MCF 10A (cell line): Measurements from ENCODE around the gene FHIP1B. TPM values are rescaled to one million over a fixed set of nuclear protein-coding genes. Genes with fewer than 3 reads are reported as not detected.

Experiments
- BruUV-seq: library from RNA; stranded (reverse); fragments of 400-500 nt; replicated peaks from 2 replicates; lab custom pipeline; 2021; lab: Mats Ljungman, UMichigan
- CTCF ChIA-PET: fragments of 300-600 bp; sonication (Branson Sonifier 250); formaldehyde crosslinking; extraction: SDS; loops from one replicate; lab custom pipeline; 2021; ENCODE audit warnings: antibody characterized with exemption, inconsistent platforms; lab: Yijun Ruan, JAX
- POLR2A ChIA-PET: fragments of 300-600, 350-650 bp; sonication (Branson Sonifier 250); formaldehyde crosslinking; extraction: SDS; loops from one replicate; lab custom pipeline; 2020; ENCODE audit warnings: antibody characterized with exemption, inconsistent platforms; lab: Yijun Ruan, JAX
- DNase-seq: peaks from one replicate; pipeline ENCODE4 v3.0.0-alpha.2; 2018; ENCODE audit not compliant: unreplicated experiment
- H3K27ac Mint-ChIP-seq: one replicate; pipeline ENCODE4 v1.8.0; 2022; ENCODE audit warnings: mild to moderate bottlenecking, low read depth, mixed read lengths; ENCODE audit not compliant: unreplicated experiment
- H3K27me3 Mint-ChIP-seq: one replicate; pipeline ENCODE4 v1.8.0; 2022; ENCODE audit warnings: mixed read lengths; ENCODE audit not compliant: insufficient read depth, unreplicated experiment
- H3K36me3 Mint-ChIP-seq: one replicate; pipeline ENCODE4 v1.8.0; 2022; ENCODE audit warnings: mild to moderate bottlenecking, moderate library complexity, mixed read lengths; ENCODE audit not compliant: insufficient read depth, unreplicated experiment
- H3K4me1 Mint-ChIP-seq: one replicate; pipeline ENCODE4 v1.8.0; 2022; ENCODE audit warnings: mixed read lengths; ENCODE audit not compliant: insufficient read depth, unreplicated experiment
- H3K4me3 Mint-ChIP-seq: one replicate; pipeline ENCODE4 v1.8.0; 2022; ENCODE audit warnings: mild to moderate bottlenecking, moderate library complexity, mixed read lengths; ENCODE audit not compliant: unreplicated experiment
- H3K9me3 Mint-ChIP-seq: one replicate; pipeline ENCODE4 v1.8.0; 2022; ENCODE audit warnings: mixed read lengths; ENCODE audit not compliant: unreplicated experiment
- CTCF ChIP-seq: fragments of 200-600 bp; IDR thresholded peaks from one replicate; pipeline ENCODE4 v1.8.0; 2022; ENCODE audit warnings: antibody characterized with exemption, mild to moderate bottlenecking; ENCODE audit not compliant: unreplicated experiment
- intact Hi-C: fragments of 100-400 bp; cut with micrococcal nuclease; formaldehyde crosslinking; loops from 2 replicates; pipeline ENCODE4 v1.14.1; 2022
- total RNA-seq: library from RNA; stranded (reverse); gene quantifications from 2 replicates; pipeline ENCODE4 v1.2.3, GENCODE V29; 2022

FHIP1B gene
- total RNA-seq, 1 experiment from 2014 or later, result 44.6 TPM

GRCh38 chr11:6237761-6238302 is 3.4 kb upstream of the FHIP1B start:
- DNase-seq, result no peak
- no peak for TF ChIP-seq CTCF

GRCh38 chr11:6237266-6237665 is 2.8 kb upstream of the FHIP1B start:
- intact Hi-C loops, result no loop called here
- POLR2A ChIA-PET, result interaction anchor here (0.6 to 5.7 kb wide), 3 partner anchors 12 to 82 kb away, joined by 3 to 59 read pairs (median 5); partner anchors contain the start of gene CAVIN3
- Mint-ChIP-seq H3K4me1 (peaks cover 18% of the 10 kb centered on the region), H3K9me3 (no peaks in the 10 kb centered on the region), H3K4me3 (no peak overlapping the region), H3K27me3 (no peaks in the 10 kb centered on the region), H3K36me3 (no peaks in the 10 kb centered on the region), H3K27ac (no peak overlapping the region)
- CTCF ChIA-PET, result interaction anchor here (0.6 to 7.6 kb wide), 9 partner anchors 9 to 895 kb away, joined by 3 to 50 read pairs (median 5); no protein-coding TSS in a partner anchor
- BruUV-seq, result no TSS peak
- no peak for DNase-seq
- TF ChIP-seq CTCF, result no peak

More at GRCh38 chr11:6237761-6238302, 3.4 kb upstream of the FHIP1B start:
- H3K36me3 Mint-ChIP-seq, result no peaks in the 10 kb centered on the region
- POLR2A ChIA-PET, result interaction anchor here (0.8 to 5.7 kb wide), 3 partner anchors 12 to 82 kb away, joined by 3 to 59 read pairs (median 5); partner anchors contain the start of gene CAVIN3
- no peak overlapping the region for H3K27ac Mint-ChIP-seq
- intact Hi-C loops, result no loop called here
- no peaks in the 10 kb centered on the region for H3K9me3 Mint-ChIP-seq
- CTCF ChIA-PET, result interaction anchor here (0.6 to 7.6 kb wide), 7 partner anchors 8 to 1713 kb away, joined by 3 to 50 read pairs (median 4); no protein-coding TSS in a partner anchor
- H3K4me1 Mint-ChIP-seq, result peaks cover 17% of the 10 kb centered on the region
- BruUV-seq, result no TSS peak
- no peak overlapping the region for H3K4me3 Mint-ChIP-seq
- no peaks in the 10 kb centered on the region for H3K27me3 Mint-ChIP-seq

GRCh38 chr11:6233984-6234386 is 451 bp downstream of the FHIP1B start:
- H3K4me3 Mint-ChIP-seq, result peak overlapping the region; percentile 94

More at GRCh38 chr11:6233984-6234386, 451 bp downstream of the FHIP1B start:
- ChIA-PET CTCF (interaction anchor here (0.7 to 7.6 kb wide), 6 partner anchors 12 to 229 kb away, joined by 3 to 50 read pairs (median 5); no protein-coding TSS in a partner anchor), POLR2A (interaction anchor here (0.6 to 5.7 kb wide), 15 partner anchors 9 to 543 kb away, joined by 3 to 59 read pairs (median 5); partner anchors contain the start of genes ARFIP2, CAVIN3, MRPL17 and TIMM10B)
- intact Hi-C loops, result loop anchor here (1.0 to 2.0 kb wide), 3 partner anchors 15 to 86 kb away; partner anchors contain the start of gene CAVIN3
- BruUV-seq, result no TSS peak
- no peak for DNase-seq
- H3K27me3 Mint-ChIP-seq, result no peaks in the 10 kb centered on the region
- H3K9me3 Mint-ChIP-seq, result no peaks in the 10 kb centered on the region
- TF ChIP-seq CTCF, result no peak
- peaks cover 26% of the 10 kb centered on the region for H3K4me1 Mint-ChIP-seq
- no peaks in the 10 kb centered on the region for H3K36me3 Mint-ChIP-seq
- H3K27ac Mint-ChIP-seq, result peak overlapping the region; percentile 93
